H4 (cell line): ENCODE measurements around the gene ING4. TPM values are rescaled to one million over a fixed set of nuclear protein-coding genes. Genes with fewer than 3 reads are reported as not detected.
A peak's percentile ranks its signal among the peaks of the same experiment; 100 is the strongest.

ENCODE experiments used
- DNase-seq: peaks from one replicate; pipeline ENCODE4 v3.0.0-alpha.2; 2015; ENCODE audit warnings: low spot score
- total RNA-seq: library from RNA; depleted of rRNA; stranded (reverse); fragments of >200 nt; shearing (Covaris generic); gene quantifications from 2 replicates; pipeline ENCODE4 v1.2.3, GENCODE V29; 2014; rRNA removed

ING4 gene
- total RNA-seq, 1 experiment from 2014 or later = 57.8 TPM

GRCh38 chr12:6607751-6608591 lies 54.9 kb downstream of the ING4 start:
- peak; percentile 87 for DNase-seq

DNA sequence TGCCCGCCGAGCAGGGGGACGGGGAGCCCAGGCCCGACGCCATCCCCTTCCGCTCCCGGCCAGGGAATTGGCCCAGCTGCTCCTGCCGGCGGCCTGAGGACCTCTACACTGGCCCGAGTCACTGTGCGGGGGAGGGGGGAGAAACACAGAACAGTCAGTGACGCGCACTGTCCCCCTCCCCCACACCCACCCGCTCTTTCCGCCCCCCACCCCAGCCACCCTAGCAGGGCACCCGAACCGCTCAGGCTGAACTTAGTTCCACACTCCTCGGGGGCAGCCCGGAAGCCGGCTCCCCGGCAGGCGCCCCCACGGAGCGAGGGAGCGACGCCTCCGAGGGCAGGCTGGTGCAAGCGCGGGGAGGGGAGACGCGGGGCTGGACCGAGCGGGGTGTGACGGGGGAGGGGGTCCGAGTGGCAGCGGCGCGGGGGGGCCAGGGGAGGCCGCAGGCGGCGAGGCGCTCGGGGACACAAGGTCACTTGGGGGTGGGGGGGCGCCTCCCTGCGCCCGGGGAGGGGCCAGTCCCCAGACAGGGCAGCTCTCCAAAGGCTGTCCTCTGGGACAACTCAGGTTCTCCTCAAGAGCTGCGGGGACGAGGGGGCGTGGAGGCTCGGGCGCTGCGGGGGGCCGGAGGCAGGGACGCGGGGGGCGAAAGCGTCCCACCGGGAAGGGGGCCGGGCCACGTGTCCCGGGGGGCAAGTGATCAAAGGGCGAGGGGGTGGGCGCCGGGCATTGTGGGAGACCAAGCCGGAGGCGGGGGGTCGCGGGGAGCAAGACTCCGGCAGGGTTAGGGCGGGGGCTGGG lies 56.4 kb downstream of the ING4 start:
- DNase-seq = no peak

DNA sequence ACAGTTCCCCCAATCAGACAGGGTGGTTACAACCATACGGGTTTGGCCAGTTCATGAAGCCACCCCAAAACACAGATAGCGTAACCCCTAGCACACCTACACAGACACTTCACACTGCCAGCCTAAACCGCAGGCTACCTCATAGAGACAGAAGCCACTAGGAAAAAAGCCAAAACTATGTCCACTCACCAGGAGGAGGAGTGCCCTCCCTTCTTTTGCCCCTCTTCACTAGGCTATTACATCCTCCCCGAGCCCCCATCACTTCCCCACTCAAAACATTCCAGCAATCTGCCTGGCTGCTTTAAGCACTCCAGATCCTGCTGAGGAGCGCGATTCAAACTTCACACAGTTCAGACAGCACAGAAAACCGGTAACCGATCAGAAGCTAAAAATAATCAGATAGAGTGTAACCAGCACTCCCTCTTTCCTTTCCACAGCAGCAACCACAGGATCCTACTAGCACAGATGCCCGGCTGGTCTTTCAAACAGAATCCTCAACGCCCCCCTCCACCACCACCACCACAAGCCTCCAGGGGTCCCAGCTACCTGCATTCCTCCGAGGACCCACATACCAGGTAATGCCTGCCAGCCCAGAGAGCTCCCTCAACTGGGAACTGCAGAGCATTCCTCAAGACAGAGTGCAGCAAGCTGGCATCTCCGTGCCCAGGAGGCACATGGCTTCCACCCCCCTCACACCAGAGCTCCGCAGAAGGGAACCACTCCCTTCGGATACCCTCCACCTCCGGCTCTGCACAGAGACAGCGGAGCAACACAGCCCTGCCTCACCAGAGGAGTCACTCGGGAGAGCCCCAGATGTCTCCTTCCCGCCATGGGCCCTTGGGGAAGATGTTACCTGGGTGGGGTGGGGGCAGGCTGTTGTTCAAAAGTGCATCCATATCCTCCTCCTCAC lies 57.2 kb downstream of the ING4 start:
- no peak for DNase-seq

DNA sequence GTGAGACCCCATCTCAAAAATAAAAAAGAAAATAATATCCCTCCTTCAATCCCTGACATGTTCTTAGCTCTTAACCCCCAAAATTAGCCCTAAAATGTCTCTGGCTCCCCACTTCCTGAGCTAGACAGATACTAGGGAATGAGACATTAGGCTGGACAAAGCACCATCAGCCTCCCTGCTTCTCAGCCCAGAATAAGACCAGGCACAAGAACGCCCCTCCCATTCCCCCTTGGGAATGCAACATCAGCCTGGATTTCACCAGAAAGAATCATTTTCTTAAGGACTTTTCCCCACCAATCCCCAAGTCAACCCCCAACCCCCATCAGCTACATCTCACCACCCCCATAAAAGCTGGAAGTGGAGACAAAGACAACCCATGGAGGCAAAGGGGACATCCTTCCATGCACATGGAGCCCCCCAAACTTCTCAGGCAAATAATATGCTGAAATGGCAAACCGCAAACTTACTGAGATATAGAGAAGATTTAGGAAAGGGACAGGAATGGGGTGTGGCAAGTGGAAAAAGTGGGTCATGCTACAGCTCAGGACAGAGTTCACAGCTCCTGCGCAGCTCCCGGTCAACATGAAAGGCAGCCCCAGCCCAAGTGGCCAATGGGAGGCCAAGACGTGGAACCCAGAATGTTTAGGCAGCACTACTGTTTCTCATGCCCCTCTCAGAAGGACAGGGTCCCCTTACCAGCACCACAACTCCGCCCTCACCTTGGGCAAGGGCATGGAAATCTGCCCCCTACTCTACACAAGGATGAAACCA lies 58.5 kb downstream of the ING4 start:
- DNase-seq = no peak

GRCh38 chr12:6603095-6603567 lies 59.8 kb downstream of the ING4 start:
- DNase-seq = peak; percentile 88

- no peak for DNase-seq
Measured at GRCh38 chr12:6602526-6602925, 60.4 kb downstream of the ING4 start.

Other genes starting within 250 kb of the ING4 start
- gene CD27, start 218.2 kb downstream of the ING4 start, total RNA-seq = not detected in 2 replicates
- 8.6 and 20.5 TPM in 2 replicates for gene TAPBPL, start 211.1 kb downstream of the ING4 start, total RNA-seq
- 2.8 and 4.1 TPM in 2 replicates for gene VAMP1, start 192.4 kb downstream of the ING4 start, total RNA-seq
- 286 and 368 TPM in 2 replicates for gene MRPL51, start 169.9 kb downstream of the ING4 start, total RNA-seq
- gene NCAPD2, start 169.0 kb downstream of the ING4 start, total RNA-seq = 126 and 187 TPM in 2 replicates
- gene GAPDH, start 128.6 kb downstream of the ING4 start, total RNA-seq = 9,561 and 11,555 TPM in 2 replicates
- 2.1 and 5.4 TPM in 2 replicates for gene IFFO1, start 107.1 kb downstream of the ING4 start, total RNA-seq
- gene NOP2, start 94.8 kb downstream of the ING4 start, total RNA-seq = 64.3 and 90.3 TPM in 2 replicates
- 242 and 246 TPM in 2 replicates for gene CHD4, start 55.7 kb downstream of the ING4 start, total RNA-seq
- gene LPAR5, start 27.2 kb downstream of the ING4 start, total RNA-seq = 0.04 TPM in 1 of 2 replicates, not detected in the other
- not detected in 2 replicates for gene ACRBP, start 15.7 kb downstream of the ING4 start, total RNA-seq
- 21.2 and 23.6 TPM in 2 replicates for gene ZNF384, start 26.3 kb upstream of the ING4 start, total RNA-seq
- gene PIANP, start 37.7 kb upstream of the ING4 start, total RNA-seq = not detected in 2 replicates
- 93.8 and 93.9 TPM in 2 replicates for gene COPS7A, start 60.9 kb upstream of the ING4 start, total RNA-seq
- 314 and 332 TPM in 2 replicates for gene MLF2, start 90.0 kb upstream of the ING4 start, total RNA-seq
- 122 and 133 TPM in 2 replicates for gene PTMS, start 103.2 kb upstream of the ING4 start, total RNA-seq
- gene LAG3, start 109.4 kb upstream of the ING4 start, total RNA-seq = 0.06 TPM in 1 of 2 replicates, not detected in the other
- gene CD4, start 126.4 kb upstream of the ING4 start, total RNA-seq = 0.12 TPM in 1 of 2 replicates, not detected in the other
- gene GPR162, start 158.7 kb upstream of the ING4 start, total RNA-seq = 8.5 and 13.8 TPM in 2 replicates
- gene P3H3, start 165.3 kb upstream of the ING4 start, total RNA-seq = 29.5 and 35.2 TPM in 2 replicates
- 0.12 and 1.0 TPM in 2 replicates for gene GNB3, start 177.8 kb upstream of the ING4 start, total RNA-seq
- 75.3 and 101 TPM in 2 replicates for gene CDCA3, start 188.2 kb upstream of the ING4 start, total RNA-seq
- gene USP5, start 189.0 kb upstream of the ING4 start, total RNA-seq = 86.2 and 91.4 TPM in 2 replicates
- 2,242 and 2,549 TPM in 2 replicates for gene TPI1, start 204.4 kb upstream of the ING4 start, total RNA-seq
- gene SPSB2, start 210.2 kb upstream of the ING4 start, total RNA-seq = 10.8 TPM in 2 replicates
- 4.1 and 12.2 TPM in 2 replicates for gene LRRC23, start 241.7 kb upstream of the ING4 start, total RNA-seq